NCI-H1694 (cell line): ENCODE measurements around the gene GAREM2.
A peak's percentile ranks its signal among the peaks of the same experiment; 100 is the strongest.
"Not testable (repeated sequence)": the region's sequence is repeated elsewhere in the genome, so short reads cannot be mapped to it uniquely, and the experiment has no call there.

Experiments used
- DNase-seq: peaks from one replicate; lab custom pipeline; 2025; lab: John Stamatoyannopoulos, UW

Gene GAREM2

GRCh38 chr2:26172871-26173775 lies at the start of gene GAREM2:
GAREM2 (plus strand) TSS chr2:26173088; CDS start chr2:26173221, 133 bp downstream.
- DNase-seq = no peak

- DNase-seq = no peak
These were observed 49.5 kb upstream of the GAREM2 start for GRCh38 chr2:26123426-26123825.

DNA sequence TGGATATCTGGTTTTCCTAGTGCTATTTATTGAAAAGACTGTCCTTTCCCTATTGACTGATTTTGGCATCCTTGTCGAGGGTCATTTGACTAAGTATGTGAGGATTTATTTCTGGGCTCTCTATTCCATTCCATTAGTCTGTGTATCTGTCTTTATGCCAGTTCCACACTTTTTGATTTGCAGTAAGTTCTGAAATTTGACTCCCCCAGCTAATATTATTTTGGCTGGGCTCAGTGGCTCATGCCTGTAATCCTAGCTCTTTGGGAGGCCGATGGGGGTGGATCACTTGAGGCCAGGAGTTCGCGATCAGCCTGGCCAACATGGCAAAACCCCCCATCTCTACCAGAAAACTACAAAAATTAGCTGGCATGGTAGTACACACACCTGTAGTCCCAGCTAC lies 46.8 kb upstream of the GAREM2 start:
- DNase-seq = no peak

DNA sequence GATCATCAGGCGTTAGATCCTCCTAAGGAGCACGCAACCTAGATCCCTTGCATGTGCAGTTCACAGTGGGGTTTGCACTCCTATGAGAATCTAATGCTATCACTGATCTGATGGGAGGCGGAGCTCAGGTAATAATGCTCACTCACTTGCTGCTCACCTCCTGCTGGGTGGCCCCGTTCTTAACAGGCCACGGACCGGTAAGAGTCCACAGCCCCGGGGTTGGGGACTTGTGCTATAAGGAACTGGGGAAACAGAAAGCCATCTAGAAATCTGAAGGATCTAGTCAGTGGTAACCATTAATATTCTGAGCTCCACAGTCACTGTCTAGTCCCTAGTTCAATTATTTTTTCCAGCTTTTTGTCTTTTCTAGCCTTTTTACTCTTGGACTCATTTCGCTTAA lies 44.7 kb upstream of the GAREM2 start:
- no peak for DNase-seq

- no peak for DNase-seq
These were observed 42.1 kb upstream of the GAREM2 start for GRCh38 chr2:26130763-26131162.

- no peak for DNase-seq
These were observed 36.4 kb upstream of the GAREM2 start for GRCh38 chr2:26136451-26136850.

DNA sequence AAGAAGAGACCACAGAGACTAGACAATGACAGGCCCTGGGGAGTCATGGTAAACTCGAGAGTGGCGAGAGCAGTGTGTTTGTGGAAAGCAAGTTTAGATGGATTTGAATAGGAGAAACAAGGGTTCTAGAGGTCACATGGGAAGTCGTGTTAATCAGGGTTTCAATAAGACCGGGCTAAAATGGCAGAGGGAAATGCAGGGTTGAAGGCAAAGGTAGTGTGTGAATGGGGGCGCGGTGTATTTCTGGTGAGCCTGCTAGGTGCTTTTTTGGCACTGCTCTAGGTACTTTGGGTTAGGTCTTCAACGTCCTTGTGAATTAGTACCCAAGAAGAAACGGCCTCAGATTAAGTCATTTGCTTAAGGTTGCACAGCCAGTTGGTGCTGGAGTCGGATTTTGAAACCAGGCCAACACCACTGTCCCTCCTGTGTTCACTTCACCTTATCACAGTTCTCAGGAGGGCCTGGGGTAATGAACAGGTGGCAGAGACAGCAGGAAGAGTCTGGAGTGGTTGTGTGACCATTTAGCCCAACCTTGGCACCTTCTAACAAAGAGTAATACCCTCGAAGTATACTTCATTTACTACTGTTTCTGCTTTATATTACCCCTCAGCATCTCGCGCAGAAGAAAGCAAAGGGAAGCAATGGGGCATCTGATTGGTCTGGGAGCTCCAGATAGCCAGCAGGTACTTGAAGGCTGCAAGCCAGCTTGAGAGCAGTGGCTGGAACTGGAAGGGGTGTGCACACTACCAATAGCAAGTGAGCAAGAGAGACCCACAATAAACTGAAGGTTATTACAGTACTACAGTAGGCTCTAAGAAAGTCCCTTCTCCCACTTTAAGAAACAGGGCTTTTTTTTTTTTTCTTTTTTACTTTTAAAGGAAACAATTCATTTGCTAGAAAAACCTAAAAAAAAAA lies 33.4 kb upstream of the GAREM2 start:
- no peak for DNase-seq

DNA sequence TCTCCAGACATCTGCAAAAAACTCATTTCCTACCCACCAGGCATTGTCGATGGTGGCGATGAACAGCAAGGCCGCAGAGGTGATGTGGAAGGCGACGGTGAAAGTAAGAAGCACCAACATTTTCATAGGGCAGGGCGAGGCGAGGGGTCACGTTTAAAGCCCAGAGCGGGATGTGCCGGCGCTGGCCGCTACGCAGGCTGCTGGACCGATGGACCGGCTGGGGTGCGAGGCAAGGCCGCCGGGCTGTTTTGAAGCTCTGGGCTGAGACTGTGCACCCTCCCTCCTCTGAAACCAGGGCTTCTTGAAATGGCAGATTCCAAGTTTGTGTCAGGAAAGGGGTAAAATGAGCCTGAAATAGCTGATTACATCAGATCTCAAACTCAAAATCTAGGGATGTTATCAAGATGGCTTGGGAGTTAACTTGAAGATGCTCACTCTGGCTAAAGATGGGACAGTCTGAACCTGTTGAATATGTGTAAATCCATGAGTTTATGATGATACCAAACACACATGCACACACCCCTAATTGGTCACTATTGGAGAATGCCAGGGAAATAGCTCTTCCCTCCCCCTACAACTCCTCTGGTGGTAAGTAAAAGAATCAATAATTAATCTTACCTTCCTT lies 31.6 kb upstream of the GAREM2 start:
- no peak for DNase-seq

DNA sequence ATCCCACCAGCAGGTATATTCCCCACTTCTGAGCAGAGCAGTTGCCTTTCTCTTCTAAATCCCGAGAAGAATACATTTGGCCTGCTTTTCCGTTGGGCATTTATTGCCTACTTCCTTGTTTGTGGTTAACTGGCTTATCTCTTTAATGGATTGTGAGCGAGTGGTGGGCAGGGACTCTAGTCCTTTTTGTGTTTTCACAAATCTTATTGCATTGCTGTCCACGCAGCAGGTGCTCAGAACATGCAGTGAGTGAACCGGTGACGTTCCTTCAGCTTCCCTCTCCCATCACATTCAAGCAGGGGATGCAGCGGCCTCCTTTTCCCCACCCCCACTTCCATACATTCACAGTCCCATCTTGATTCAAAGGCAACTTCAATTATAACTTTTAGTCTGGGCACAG lies 28.9 kb upstream of the GAREM2 start:
- no peak for DNase-seq

GRCh38 chr2:26144953-26145680 lies 27.8 kb upstream of the GAREM2 start:
- peak; percentile 70 for DNase-seq

DNA sequence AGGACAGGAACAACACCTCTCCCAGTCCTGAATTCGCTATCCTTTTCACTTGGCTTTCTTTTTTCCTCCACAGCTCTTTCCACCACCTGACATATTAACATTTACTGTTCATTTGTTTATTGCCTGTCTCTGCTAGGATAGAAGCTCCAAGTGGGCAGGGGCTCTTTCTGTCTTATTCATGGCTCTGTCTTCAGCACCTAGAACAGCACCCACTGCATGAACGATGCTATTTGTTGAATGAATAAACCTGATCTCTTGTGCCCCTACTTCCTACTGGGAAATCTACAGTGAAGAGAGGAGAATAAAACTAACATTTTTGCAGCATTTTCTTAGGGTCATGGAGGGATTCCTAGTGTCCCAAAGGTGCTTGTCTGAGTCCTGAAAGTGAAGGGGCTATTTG lies 24.4 kb upstream of the GAREM2 start:
- DNase-seq = no peak

DNA sequence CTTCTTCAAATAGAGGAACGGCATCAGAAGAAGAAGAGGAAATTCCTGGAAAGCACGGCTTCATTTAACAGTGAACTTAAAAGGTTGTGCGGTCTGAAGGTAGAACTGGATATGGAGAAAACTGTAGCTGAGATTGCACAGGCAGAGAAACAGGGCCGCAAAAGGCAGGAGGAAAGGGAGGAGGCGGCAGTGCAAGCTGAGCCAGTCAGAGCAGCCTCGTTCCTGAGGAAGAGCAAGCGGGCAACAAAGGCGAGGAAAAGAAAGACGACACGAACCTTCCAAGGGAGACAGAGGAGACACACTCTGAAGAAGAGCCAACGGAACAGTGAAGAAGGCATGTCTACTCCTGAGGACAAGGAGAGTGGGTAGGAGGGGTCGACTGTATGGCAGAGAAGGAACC lies 22.6 kb upstream of the GAREM2 start:
- no peak for DNase-seq

DNA sequence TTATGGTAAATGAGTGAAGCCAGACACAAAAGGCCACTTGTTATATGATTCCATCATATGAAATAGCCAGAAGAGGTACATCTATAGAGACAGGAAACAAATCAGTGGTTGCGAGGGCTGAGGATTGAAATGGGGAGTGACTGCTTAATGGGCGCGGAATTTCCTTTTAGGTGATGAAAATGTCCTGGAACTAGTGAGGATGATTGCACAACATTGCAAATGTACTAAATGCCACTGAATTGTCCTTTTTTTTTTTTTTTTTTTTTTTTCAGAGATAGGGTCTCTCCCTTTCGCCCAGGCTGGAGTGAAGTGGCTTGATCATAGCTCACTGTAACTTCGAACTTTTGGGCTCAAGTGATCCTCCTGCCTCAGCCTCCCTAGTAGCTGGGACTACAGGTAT lies 15.3 kb upstream of the GAREM2 start:
- DNase-seq = no peak

- no peak for DNase-seq
These were observed 11.0 kb upstream of the GAREM2 start for GRCh38 chr2:26161926-26162325.

GRCh38 chr2:26162963-26163362 lies 9.9 kb upstream of the GAREM2 start:
- DNase-seq = no peak

- no peak for DNase-seq
These were observed 8.7 kb upstream of the GAREM2 start for GRCh38 chr2:26164231-26164630.

- DNase-seq = no peak
These were observed 8.2 kb upstream of the GAREM2 start for GRCh38 chr2:26164641-26165211.

- no peak for DNase-seq
These were observed 7.5 kb upstream of the GAREM2 start for GRCh38 chr2:26165403-26165802.

DNA sequence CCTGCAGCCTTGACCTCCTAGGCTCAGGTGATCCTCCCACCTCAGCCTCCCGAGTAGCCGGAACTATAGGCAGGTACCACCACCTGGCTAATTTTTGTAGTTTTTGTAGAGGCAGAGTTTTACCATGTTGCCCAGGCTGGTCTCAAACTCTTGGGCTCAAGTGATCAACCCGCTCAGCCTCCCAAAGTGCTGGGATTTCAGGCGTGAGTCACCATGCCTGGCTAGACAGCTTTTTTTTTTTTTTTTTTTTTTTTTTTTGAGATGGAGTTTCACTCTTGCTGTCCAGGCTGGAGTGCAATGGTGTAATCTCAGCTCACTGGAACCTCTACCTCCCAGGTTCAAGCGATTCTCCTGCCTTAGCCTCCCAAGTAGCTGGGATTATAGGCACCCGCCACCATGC lies 6.3 kb upstream of the GAREM2 start:
- not testable (repeated sequence) for DNase-seq

DNA sequence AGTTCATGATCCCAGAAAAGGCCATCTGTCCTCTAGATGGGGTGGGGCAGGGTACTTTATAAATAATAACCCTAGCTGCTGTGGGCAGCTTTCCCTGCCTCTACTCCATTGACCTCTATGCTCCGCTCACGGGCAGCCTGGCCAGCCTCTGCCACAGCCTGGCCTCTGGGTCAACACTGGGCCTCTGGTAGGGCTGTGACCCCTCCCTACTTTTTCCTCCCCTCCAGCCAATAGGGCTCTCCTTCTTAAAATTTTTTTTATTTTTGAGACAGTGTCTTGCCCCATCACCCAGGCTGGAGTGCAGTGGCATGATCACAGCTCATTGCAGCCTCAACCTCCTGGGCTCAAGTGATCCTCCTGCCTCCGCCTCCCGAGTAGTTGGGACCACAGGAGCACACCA lies 4.1 kb upstream of the GAREM2 start:
- no peak for DNase-seq

GRCh38 chr2:26169226-26169625 lies 3.7 kb upstream of the GAREM2 start:
- DNase-seq = no peak
